Thyroid gland (tissue), 4 donors: ENCODE measurements around the gene SIRT2. TPM values are rescaled to one million over a fixed set of nuclear protein-coding genes. Genes with fewer than 3 reads are reported as not detected.
"Not testable (repeated sequence)": the region's sequence is repeated elsewhere in the genome, so short reads cannot be mapped to it uniquely, and the experiment has no call there.

Experiments
- DNase-seq, 2 donors: peaks; one replicate each; pipeline ENCODE4 v3.0.0-alpha.2; 2019
- H3K27ac ChIP-seq, 3 donors: fragments of 200-600 bp; sonication (generic); 1 replicate in 2 of 3; 2 replicates in 1 of 3; pipeline ENCODE4 v1.5.1; 2016 to 2019; ENCODE audit warnings: mild to moderate bottlenecking in 1 of 3, moderate library complexity in 1 of 3
- H3K27me3 ChIP-seq: fragments of 200-600 bp; sonication (generic); one replicate; pipeline ENCODE4 v1.5.1; 2019
- H3K36me3 ChIP-seq, 2 donors: fragments of 200-600 bp; sonication (generic); one replicate each; pipeline ENCODE4 v1.5.1; 2016 to 2019
- H3K4me1 ChIP-seq, 2 donors: fragments of 200-600 bp; sonication (generic); one replicate each; pipeline ENCODE4 v1.5.1; 2017 to 2019
- H3K4me3 ChIP-seq, 3 donors: fragments of 200-600 bp; sonication (generic); replicated peaks in 1 of 3; 1 replicate in 2 of 3; 2 replicates in 1 of 3; pipeline ENCODE4 v1.5.1; 2016; ENCODE audit warnings: mild to moderate bottlenecking in 1 of 3
- H3K9me3 ChIP-seq: fragments of 200-600 bp; sonication (generic); one replicate; pipeline ENCODE4 v1.5.1; 2017
- CTCF ChIP-seq, 6 experiments: fragments of 200-600 bp in 3 of 6; fragments of 450-650 bp in 3 of 6; sonication (generic) in 3 of 6; IDR thresholded peaks; one replicate each; pipeline ENCODE4 v1.5.1; 2016 to 2019; ENCODE audit warnings: antibody characterized with exemption in 6 of 6, mild to moderate bottlenecking in 2 of 6, inconsistent platforms in 1 of 6, moderate library complexity in 1 of 6
- POLR2A ChIP-seq, 2 donors: fragments of 450-650 bp; IDR thresholded peaks; one replicate each; pipeline ENCODE4 v1.6.1; 2017; ENCODE audit warnings: antibody characterized with exemption in 2 of 2, mild to moderate bottlenecking in 2 of 2, moderate library complexity in 1 of 2
- WGBS, 2 donors: methylation state at CpG; one replicate each; pipeline ENCODE4 v1.1.5; 2017; 5-methylcytosine and 5-hydroxymethylcytosine counted together
- intact Hi-C: fragments of 100-400 bp; cut with DNase I; formaldehyde crosslinking; loops from one replicate; pipeline ENCODE4 v1.15.1; 2023
- total RNA-seq, 4 donors: library from RNA; depleted of rRNA; stranded (reverse); fragments of >200 nt; gene quantifications; one replicate each; pipeline ENCODE4 v1.2.3, GENCODE V29; 2016

SIRT2 gene
- total RNA-seq, 4 donors from 2014 or later: 69.6 to 107 (median 90.7) TPM

- DNase-seq: no peak
- H3K4me3 ChIP-seq: no peak overlapping the region
- H3K27me3 ChIP-seq: no peaks in the 10 kb centered on the region
- H3K4me1 ChIP-seq: peaks cover 16 to 24% of the 10 kb centered on the region in 2 donors
- H3K27ac ChIP-seq: no peak overlapping the region
- no peaks in the 10 kb centered on the region for H3K9me3 ChIP-seq
- TF ChIP-seq CTCF (IDR thresholded peaks at IDR 0.05): no peak
- peaks cover 16% of the 10 kb centered on the region in 2 donors for H3K36me3 ChIP-seq
- intact Hi-C loops: no loop called here
Measured at GRCh38 chr19:38890686-38891085, 8.7 kb downstream of the SIRT2 start.

GRCh38 chr19:38889803-38890202 is 9.6 kb downstream of the SIRT2 start:
- Histone ChIP-seq H3K9me3 (no peaks in the 10 kb centered on the region), H3K36me3 (peaks cover 16% of the 10 kb centered on the region in 2 donors), H3K27me3 (no peaks in the 10 kb centered on the region), H3K4me3 (no peak overlapping the region), H3K4me1 (peaks cover 16 to 24% of the 10 kb centered on the region in 2 donors), H3K27ac (no peak overlapping the region)
- intact Hi-C loops: no loop called here
- 89 to 90% methylated on average over 8 of the region's 8 CpGs for WGBS, 2 donors
- TF ChIP-seq POLR2A (IDR thresholded peaks at IDR 0.05) (no peak), CTCF (IDR thresholded peaks at IDR 0.05) (no peak)
- DNase-seq: no peak

- intact Hi-C loops: no loop called here
- WGBS, 2 donors: 95 to 97% methylated on average over 17 of the region's 17 CpGs
- TF ChIP-seq POLR2A (IDR thresholded peaks at IDR 0.05): no peak
- no peak for TF ChIP-seq CTCF (IDR thresholded peaks at IDR 0.05)
Measured at GRCh38 chr19:38888876-38889275, 10.5 kb downstream of the SIRT2 start.

GRCh38 chr19:38884691-38885090 is 14.7 kb downstream of the SIRT2 start:
- intact Hi-C loops, H3K27me3 ChIP-seq, DNase-seq, H3K4me3 ChIP-seq, H3K27ac ChIP-seq, H3K4me1 ChIP-seq, H3K9me3 ChIP-seq: not testable (repeated sequence)
- H3K36me3 ChIP-seq: peaks cover 22 to 31% of the 10 kb centered on the region in 2 donors
- WGBS, 2 donors: 99 to 100% methylated on average over 3 of the region's 3 CpGs

More at GRCh38 chr19:38888876-38889275, 10.5 kb downstream of the SIRT2 start:
- Histone ChIP-seq H3K36me3 (peaks cover 16% of the 10 kb centered on the region in 2 donors), H3K4me1 (peaks cover 13 to 19% of the 10 kb centered on the region in 2 donors), H3K27me3 (no peaks in the 10 kb centered on the region), H3K4me3 (no peak overlapping the region), H3K9me3 (no peaks in the 10 kb centered on the region), H3K27ac (no peak overlapping the region)
- no peak for DNase-seq

GRCh38 chr19:38883286-38883685 is 16.1 kb downstream of the SIRT2 start:
- peaks cover 16 to 23% of the 10 kb centered on the region in 2 donors for H3K36me3 ChIP-seq
- peaks cover 0 to 11% of the 10 kb centered on the region in 2 donors for H3K4me1 ChIP-seq
- WGBS, 2 donors: 92 to 99% methylated on average over 9 of the region's 9 CpGs
- DNase-seq: no peak
- no peak for TF ChIP-seq POLR2A (IDR thresholded peaks at IDR 0.05)
- no peak for TF ChIP-seq CTCF (IDR thresholded peaks at IDR 0.05)
- H3K9me3 ChIP-seq: no peaks in the 10 kb centered on the region
- no peaks in the 10 kb centered on the region for H3K27me3 ChIP-seq
- H3K4me3 ChIP-seq: no peak overlapping the region
- no peak overlapping the region for H3K27ac ChIP-seq
- intact Hi-C loops: no loop called here
